Osteocyte (in vitro differentiated cells): ENCODE results near the gene MBNL1. TPM values are rescaled to one million over a fixed set of nuclear protein-coding genes. Genes with fewer than 3 reads are reported as not detected.

Experiments used
- DNase-seq: peaks from one replicate; pipeline ENCODE4 v3.0.0; 2021; ENCODE audit warnings: mixed read lengths; ENCODE audit not compliant: unreplicated experiment; ENCODE audit errors: extremely low spot score
- H3K27ac Mint-ChIP-seq: one replicate; pipeline ENCODE4 v1.8.0; 2021; ENCODE audit warnings: mild to moderate bottlenecking, mixed read lengths; ENCODE audit not compliant: unreplicated experiment
- H3K27me3 Mint-ChIP-seq: one replicate; pipeline ENCODE4 v1.8.0; 2021; ENCODE audit warnings: mixed read lengths; ENCODE audit not compliant: unreplicated experiment
- H3K36me3 Mint-ChIP-seq: one replicate; pipeline ENCODE4 v1.8.0; 2021; ENCODE audit warnings: mixed read lengths; ENCODE audit not compliant: unreplicated experiment
- H3K4me1 Mint-ChIP-seq: one replicate; pipeline ENCODE4 v1.8.0; 2021; ENCODE audit warnings: mixed read lengths; ENCODE audit not compliant: unreplicated experiment
- H3K4me3 Mint-ChIP-seq: one replicate; pipeline ENCODE4 v1.8.0; 2021; ENCODE audit warnings: mild to moderate bottlenecking, moderate library complexity, mixed read lengths; ENCODE audit not compliant: unreplicated experiment
- H3K9me3 Mint-ChIP-seq: one replicate; pipeline ENCODE4 v1.8.0; 2021; ENCODE audit warnings: mixed read lengths; ENCODE audit not compliant: unreplicated experiment
- CTCF ChIP-seq: fragments of 200-600 bp; sonication (generic); IDR thresholded peaks from 2 replicates; pipeline ENCODE4 v1.5.0; 2021; ENCODE audit warnings: antibody characterized with exemption, mild to moderate bottlenecking, moderate library complexity
- total RNA-seq: library from RNA; stranded (reverse); gene quantifications from 2 replicates; pipeline ENCODE4 v1.2.1, GENCODE V29; 2021

MBNL1 gene
- total RNA-seq, 1 donor from 2014 or later = 166 TPM

- Mint-ChIP-seq H3K9me3 (no peaks in the 10 kb centered on the region), H3K36me3 (peaks cover 8% of the 10 kb centered on the region), H3K4me3 (no peak overlapping the region), H3K27ac (no peak overlapping the region), H3K27me3 (no peaks in the 10 kb centered on the region), H3K4me1 (no peaks in the 10 kb centered on the region)
- no peak for TF ChIP-seq CTCF
- no peak for DNase-seq
Measured at GRCh38 chr3:152470893-152471292, 202.2 kb downstream of the MBNL1 start.

GRCh38 chr3:152471814-152472671, 203.3 kb downstream of the MBNL1 start:
- H3K27ac Mint-ChIP-seq = no peak overlapping the region
- peak overlapping the region; percentile 28 for H3K4me3 Mint-ChIP-seq
- DNase-seq = no peak
- peaks cover 5% of the 10 kb centered on the region for H3K36me3 Mint-ChIP-seq
- H3K4me1 Mint-ChIP-seq = no peaks in the 10 kb centered on the region
- TF ChIP-seq CTCF = peak; percentile 77
- no peaks in the 10 kb centered on the region for H3K27me3 Mint-ChIP-seq
- H3K9me3 Mint-ChIP-seq = no peaks in the 10 kb centered on the region

GRCh38 chr3:152472672-152472954, 203.9 kb downstream of the MBNL1 start:
- Mint-ChIP-seq H3K36me3 (peaks cover 3% of the 10 kb centered on the region), H3K9me3 (no peaks in the 10 kb centered on the region), H3K27me3 (no peaks in the 10 kb centered on the region), H3K27ac (no peak overlapping the region), H3K4me3 (no peak overlapping the region), H3K4me1 (no peaks in the 10 kb centered on the region)
- DNase-seq = no peak
- no peak for TF ChIP-seq CTCF

DNA sequence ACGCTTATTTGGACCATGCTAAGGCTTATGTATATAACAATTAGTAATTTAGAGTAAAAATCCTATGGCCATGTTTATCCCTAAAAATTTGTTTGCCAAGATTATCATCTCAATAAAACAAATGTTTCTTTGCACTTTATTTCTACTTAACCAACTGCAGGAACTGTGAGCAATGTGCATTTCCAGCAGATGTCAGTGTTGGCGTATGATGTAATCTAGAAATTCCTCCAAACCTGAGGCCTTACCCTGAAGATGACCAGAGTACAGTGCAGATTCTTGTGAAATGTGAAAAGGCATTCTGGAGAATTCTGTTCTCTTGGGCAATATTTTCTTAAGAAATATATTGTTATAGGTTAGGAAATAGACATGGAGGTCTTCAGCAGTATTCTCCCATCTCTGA, 205.9 kb downstream of the MBNL1 start:
- H3K9me3 Mint-ChIP-seq = no peaks in the 10 kb centered on the region
- DNase-seq = no peak
- H3K27me3 Mint-ChIP-seq = no peaks in the 10 kb centered on the region
- no peak overlapping the region for H3K4me3 Mint-ChIP-seq
- no peaks in the 10 kb centered on the region for H3K4me1 Mint-ChIP-seq
- TF ChIP-seq CTCF = peak; percentile 65
- H3K36me3 Mint-ChIP-seq = no peaks in the 10 kb centered on the region
- H3K27ac Mint-ChIP-seq = no peak overlapping the region

GRCh38 chr3:152477422-152477821, 208.7 kb downstream of the MBNL1 start:
- H3K27me3 Mint-ChIP-seq = no peaks in the 10 kb centered on the region
- TF ChIP-seq CTCF = no peak
- peaks cover 13% of the 10 kb centered on the region for H3K36me3 Mint-ChIP-seq
- peaks cover 21% of the 10 kb centered on the region for H3K9me3 Mint-ChIP-seq
- H3K4me3 Mint-ChIP-seq = no peak overlapping the region
- no peak overlapping the region for H3K27ac Mint-ChIP-seq
- no peaks in the 10 kb centered on the region for H3K4me1 Mint-ChIP-seq
- DNase-seq = no peak
